Vagina (tissue), 2 donors: ENCODE results near the gene HNMT.

Experiments used
- POLR2AphosphoS5 ChIP-seq, 2 donors: sonication (generic); formaldehyde crosslinking; IDR thresholded peaks; one replicate each; pipeline ENCODE4 v1.9.0; 2017; ENCODE audit warnings: antibody characterized with exemption in 2 of 2, mild to moderate bottlenecking in 2 of 2, low read depth in 1 of 2; ENCODE audit not compliant: insufficient read depth in 1 of 2
- TF ChIP-seq, protein P1 (sequence below), 3 experiments: fragments of 450-650 bp in 2 of 3; fragments of 200-600 bp in 1 of 3; sonication (generic) in 1 of 3; IDR thresholded peaks; one replicate each; pipeline ENCODE4 v1.5.1; 2017 to 2019; ENCODE audit warnings: antibody characterized with exemption in 3 of 3, mild to moderate bottlenecking in 2 of 3, moderate library complexity in 2 of 3

DNA sequence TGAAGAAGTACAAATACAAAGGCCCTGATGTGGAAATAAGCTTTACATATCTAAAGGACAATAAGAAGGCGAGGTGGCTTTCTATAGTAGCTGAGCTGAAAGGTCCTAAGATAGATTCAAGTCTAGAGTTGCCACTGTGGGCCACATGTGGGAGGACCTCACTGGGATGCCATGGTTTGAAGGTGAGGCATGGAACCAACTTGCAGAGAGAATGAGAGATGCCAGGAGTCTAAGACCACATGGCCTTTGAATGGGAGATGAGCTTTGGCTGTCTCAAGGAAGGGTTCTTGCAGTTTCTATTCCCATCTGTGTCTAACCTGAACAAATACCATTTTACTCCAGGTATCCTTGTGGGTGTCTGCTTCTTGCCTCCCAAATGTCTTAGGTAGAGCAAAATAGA, 53.6 kb downstream of the HNMT start:
- TF ChIP-seq, protein P1, sequence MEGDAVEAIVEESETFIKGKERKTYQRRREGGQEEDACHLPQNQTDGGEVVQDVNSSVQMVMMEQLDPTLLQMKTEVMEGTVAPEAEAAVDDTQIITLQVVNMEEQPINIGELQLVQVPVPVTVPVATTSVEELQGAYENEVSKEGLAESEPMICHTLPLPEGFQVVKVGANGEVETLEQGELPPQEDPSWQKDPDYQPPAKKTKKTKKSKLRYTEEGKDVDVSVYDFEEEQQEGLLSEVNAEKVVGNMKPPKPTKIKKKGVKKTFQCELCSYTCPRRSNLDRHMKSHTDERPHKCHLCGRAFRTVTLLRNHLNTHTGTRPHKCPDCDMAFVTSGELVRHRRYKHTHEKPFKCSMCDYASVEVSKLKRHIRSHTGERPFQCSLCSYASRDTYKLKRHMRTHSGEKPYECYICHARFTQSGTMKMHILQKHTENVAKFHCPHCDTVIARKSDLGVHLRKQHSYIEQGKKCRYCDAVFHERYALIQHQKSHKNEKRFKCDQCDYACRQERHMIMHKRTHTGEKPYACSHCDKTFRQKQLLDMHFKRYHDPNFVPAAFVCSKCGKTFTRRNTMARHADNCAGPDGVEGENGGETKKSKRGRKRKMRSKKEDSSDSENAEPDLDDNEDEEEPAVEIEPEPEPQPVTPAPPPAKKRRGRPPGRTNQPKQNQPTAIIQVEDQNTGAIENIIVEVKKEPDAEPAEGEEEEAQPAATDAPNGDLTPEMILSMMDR (IDR thresholded peaks at IDR 0.05): no peak
- no peak for TF ChIP-seq POLR2AphosphoS5 (IDR thresholded peaks at IDR 0.05; ENCODE audit: insufficient read depth in 1 of 2, low read depth in 1 of 2)
